Panc1 (cell line): ENCODE results near the gene RIPOR3. TPM values are rescaled to one million over a fixed set of nuclear protein-coding genes. Genes with fewer than 3 reads are reported as not detected.

Experiments used
- ATAC-seq: fragments of 200-7000 bp; cut with Tn5 transposase; 2 replicates; pipeline ENCODE4 v1.9.1; 2020; ENCODE audit warnings: mild to moderate bottlenecking, moderate library complexity
- BruUV-seq: library from RNA; stranded (reverse); fragments of 400-500 nt; replicated peaks from 2 replicates; lab custom pipeline; 2021; lab: Mats Ljungman, UMichigan
- CTCF ChIA-PET: fragments of 300-600 bp; sonication (Branson Sonifier 250); formaldehyde crosslinking; loops from one replicate; lab custom pipeline; 2022; ENCODE audit warnings: antibody characterized with exemption; lab: Charles Lee
- POLR2A ChIA-PET: fragments of 300-600 bp; sonication (Branson Sonifier 250); formaldehyde crosslinking; loops from one replicate; lab custom pipeline; 2022; ENCODE audit warnings: antibody characterized with exemption; lab: Charles Lee
- DNase-seq: peaks from one replicate; pipeline ENCODE4 v3.0.0-alpha.2; 2010; ENCODE audit warnings: low read depth, low spot score
- H3K27ac ChIP-seq: 2 replicates; pipeline ENCODE4 v1.5.1; 2011; ENCODE audit warnings: mild to moderate bottlenecking, low read length, inconsistent platforms
- H3K27me3 ChIP-seq: fragments of 200-500 bp; sonication (Bioruptor generic); 2 replicates; pipeline ENCODE4 v1.6.0; 2014; ENCODE audit warnings: low read length, inconsistent platforms; ENCODE audit not compliant: control insufficient read depth, insufficient read depth
- H3K36me3 ChIP-seq: fragments of 200-500 bp; sonication (Bioruptor generic); 2 replicates; pipeline ENCODE4 v1.5.1; 2014; ENCODE audit warnings: inconsistent platforms, mild to moderate bottlenecking, low read length, moderate library complexity; ENCODE audit not compliant: control insufficient read depth, insufficient read depth
- H3K4me1 ChIP-seq: 2 replicates; pipeline ENCODE4 v1.5.1; 2011; ENCODE audit warnings: inconsistent platforms, mild to moderate bottlenecking, low read length, moderate library complexity; ENCODE audit not compliant: control insufficient read depth, insufficient read depth
- H3K4me3 ChIP-seq, 2 experiments: 2 replicates each; pipeline ENCODE4 v1.5.1; 2011 to 2012; ENCODE audit warnings: low read depth in 2 of 2, low read length in 2 of 2, mild to moderate bottlenecking in 2 of 2, inconsistent platforms in 1 of 2, moderate library complexity in 1 of 2
- H3K9me3 ChIP-seq: fragments of 200-500 bp; sonication (Bioruptor generic); 2 replicates; pipeline ENCODE4 v1.5.1; 2014; ENCODE audit warnings: low read depth, mild to moderate bottlenecking, inconsistent platforms, low read length, moderate library complexity; ENCODE audit not compliant: control insufficient read depth, insufficient read depth
- CTCF ChIP-seq: fragments of 450-650 bp; IDR thresholded peaks from 2 replicates; pipeline ENCODE4 v1.5.1; 2017; ENCODE audit warnings: mild to moderate bottlenecking
- POLR2AphosphoS5 ChIP-seq: IDR thresholded peaks from 2 replicates; pipeline ENCODE4 v1.6.1; 2012; ENCODE audit warnings: mild to moderate bottlenecking, low read depth, low read length, moderate library complexity
- REST ChIP-seq, 2 experiments: IDR thresholded peaks; 2 replicates each; pipeline ENCODE4 v1.6.1; 2011 to 2012; ENCODE audit warnings: low read depth in 2 of 2, control low read depth in 1 of 2, low read length in 1 of 2, mild to moderate bottlenecking in 1 of 2, moderate library complexity in 1 of 2; ENCODE audit not compliant: insufficient read depth in 1 of 2
- SIN3A ChIP-seq: IDR thresholded peaks from 2 replicates; pipeline ENCODE4 v1.6.1; 2012; ENCODE audit warnings: low read depth, mild to moderate bottlenecking, low read length, moderate library complexity, borderline replicate concordance; ENCODE audit not compliant: insufficient read depth
- TCF7L2 ChIP-seq: IDR thresholded peaks from 2 replicates; pipeline ENCODE4 v1.6.1; 2011; ENCODE audit warnings: mild to moderate bottlenecking, low read depth, low read length, inconsistent platforms
- in situ Hi-C: cut with HindIII; loops from 2 replicates; pipeline ENCODE4 v1.10.0; 2016; ENCODE audit warnings: low sequenced_read_pairs, low pct_unique_long_range_greater_than_20kb
- intact Hi-C: fragments of 100-400 bp; cut with micrococcal nuclease; formaldehyde crosslinking; loops from one replicate; pipeline ENCODE4 v1.10.0; 2022; ENCODE audit not compliant: unreplicated experiment
- total RNA-seq: library from RNA; stranded (reverse); gene quantifications from one replicate; pipeline ENCODE4 v1.2.1, GENCODE V29; 2021; ENCODE audit not compliant: unreplicated experiment

The RIPOR3 gene
- total RNA-seq, 1 experiment from 2014 or later: 92.5 TPM

- ChIA-PET POLR2A (no interaction called here), CTCF (no interaction called here)
- no peaks in the 10 kb centered on the region for H3K9me3 ChIP-seq
- intact Hi-C loops: no loop called here
- H3K27ac ChIP-seq: no peak overlapping the region
- no TSS peak for BruUV-seq
- TF ChIP-seq POLR2AphosphoS5 (no peak), SIN3A (no peak), TCF7L2 (no peak), CTCF (no peak), REST (IDR thresholded peaks at IDR 0.05; ENCODE audit: insufficient read depth in 1 of 2, low read depth in 2 of 2, low read length in 1 of 2) (no peak)
- no peak overlapping the region for H3K4me3 ChIP-seq
- ATAC-seq: no peak
- in situ Hi-C loops: no loop called here
- no peak for DNase-seq
- no peaks in the 10 kb centered on the region for H3K36me3 ChIP-seq
- H3K27me3 ChIP-seq: no peaks in the 10 kb centered on the region
- peaks cover 9% of the 10 kb centered on the region for H3K4me1 ChIP-seq
Observed at GRCh38 chr20:50555662-50556061, 135.7 kb downstream of the RIPOR3 start.

GRCh38 chr20:50554694-50555579, 136.4 kb downstream of the RIPOR3 start:
- H3K27ac ChIP-seq: no peak overlapping the region
- no TSS peak for BruUV-seq
- H3K36me3 ChIP-seq: no peaks in the 10 kb centered on the region
- no peak overlapping the region for H3K4me3 ChIP-seq
- no peaks in the 10 kb centered on the region for H3K27me3 ChIP-seq
- CTCF ChIA-PET: no interaction called here
- in situ Hi-C loops (no loop called here), intact Hi-C loops (no loop called here)
- TF ChIP-seq TCF7L2 (no peak), REST (IDR thresholded peaks at IDR 0.05; ENCODE audit: insufficient read depth in 1 of 2, low read depth in 2 of 2, low read length in 1 of 2) (no peak), POLR2AphosphoS5 (no peak), SIN3A (no peak), CTCF (no peak)
- H3K9me3 ChIP-seq: no peaks in the 10 kb centered on the region
- ATAC-seq: no peak
- DNase-seq: no peak
- H3K4me1 ChIP-seq: peaks cover 3% of the 10 kb centered on the region; the same call in 1 of the 2 replicates
- POLR2A ChIA-PET: no interaction called here
